B cell (primary cell): ENCODE results near the gene DGKZ. TPM values are rescaled to one million over a fixed set of nuclear protein-coding genes. Genes with fewer than 3 reads are reported as not detected.

Experiments
- ATAC-seq: fragments of 200-7000 bp; cut with Tn5 transposase; one replicate; pipeline ENCODE4 v1.10.0; 2021; ENCODE audit warnings: low read depth, mild to moderate bottlenecking, moderate number of reproducible peaks, moderate library complexity
- CTCF ChIA-PET: fragments of 350-600 bp; sonication (Branson Sonifier 250); formaldehyde crosslinking; loops from one replicate; lab custom pipeline; 2021; ENCODE audit warnings: antibody characterized with exemption, inconsistent platforms; lab: Charles Lee
- POLR2A ChIA-PET: fragments of 350-600 bp; sonication (Branson Sonifier 250); formaldehyde crosslinking; loops from one replicate; lab custom pipeline; 2021; ENCODE audit warnings: antibody characterized with exemption; lab: Charles Lee
- DNase-seq: peaks from one replicate; pipeline ENCODE4 v3.0.0; 2013
- H2AFZ ChIP-seq: 2 replicates; pipeline ENCODE4 v1.6.1; 2012; ENCODE audit warnings: mild to moderate bottlenecking, low read depth, low read length; ENCODE audit not compliant: insufficient read depth, poor library complexity, severe bottlenecking
- H3K27ac ChIP-seq, 2 donors: 1 replicate in 1 of 2; 2 replicates in 1 of 2; pipeline ENCODE4 v1.5.1; 2012 to 2013; ENCODE audit warnings: low read length in 2 of 2, mild to moderate bottlenecking in 2 of 2, moderate library complexity in 1 of 2
- H3K27me3 ChIP-seq, 4 experiments: fragments of 200-600 bp in 1 of 4; sonication (generic) in 1 of 4; replicated peaks in 1 of 4; 1 replicate in 2 of 4; 2 replicates in 2 of 4; pipeline versions ENCODE4 v1.6.1 to v1.7.0; 2013 to 2016; ENCODE audit warnings: low read length in 3 of 4, mild to moderate bottlenecking in 2 of 4, mixed read lengths in 1 of 4, moderate library complexity in 1 of 4; ENCODE audit not compliant: insufficient read depth in 4 of 4, control insufficient read depth in 3 of 4; ENCODE audit errors: control extremely low read depth in 1 of 4
- H3K36me3 ChIP-seq, 2 experiments: replicated peaks in 1 of 2; 1 replicate in 1 of 2; 2 replicates in 1 of 2; pipeline versions ENCODE4 v1.6.1 to v1.7.1; 2013; ENCODE audit warnings: low read length in 1 of 2; ENCODE audit not compliant: insufficient read depth in 2 of 2, control insufficient read depth in 1 of 2; ENCODE audit errors: control extremely low read depth in 1 of 2, extremely low read depth in 1 of 2
- H3K4me1 ChIP-seq, 2 donors: fragments of 200-600 bp in 1 of 2; sonication (generic) in 1 of 2; 1 replicate in 1 of 2; 2 replicates in 1 of 2; pipeline versions ENCODE4 v1.5.1 to v1.6.1; 2013 to 2017; ENCODE audit warnings: low read length in 2 of 2; ENCODE audit not compliant: control insufficient read depth in 2 of 2, insufficient read depth in 2 of 2
- H3K4me2 ChIP-seq: replicated peaks from 2 replicates; pipeline ENCODE3; 2012; ENCODE audit warnings: mild to moderate bottlenecking, low read depth, low read length; ENCODE audit not compliant: poor library complexity, severe bottlenecking
- H3K4me3 ChIP-seq, 5 experiments: fragments of 200-600 bp in 1 of 5; sonication (generic) in 1 of 5; 1 replicate in 3 of 5; 2 replicates in 2 of 5; pipeline versions ENCODE4 v1.5.1 to v1.7.0; 2011 to 2016; ENCODE audit warnings: low read length in 4 of 5, mild to moderate bottlenecking in 4 of 5, low read depth in 2 of 5, control low read depth in 1 of 5, moderate library complexity in 1 of 5; ENCODE audit not compliant: insufficient read depth in 1 of 5; ENCODE audit errors: control extremely low read depth in 1 of 5, extremely low read depth in 1 of 5
- H3K79me2 ChIP-seq: fragments of 200-600 bp; sonication (generic); one replicate; pipeline ENCODE4 v1.6.0; 2016; ENCODE audit warnings: low read length; ENCODE audit not compliant: control insufficient read depth, insufficient read depth
- H3K9ac ChIP-seq: fragments of 200-600 bp; sonication (generic); 2 replicates; pipeline ENCODE4 v1.6.1; 2017; ENCODE audit warnings: mild to moderate bottlenecking, low read length, moderate library complexity
- H3K9me3 ChIP-seq, 3 donors: one replicate each; pipeline versions ENCODE4 v1.6.1 to v1.7.1; 2013; ENCODE audit warnings: low read length in 2 of 3; ENCODE audit not compliant: control insufficient read depth in 2 of 3, insufficient read depth in 1 of 3; ENCODE audit errors: control extremely low read depth in 1 of 3
- H4K20me1 ChIP-seq: 2 replicates; pipeline ENCODE4 v1.6.0; 2012; ENCODE audit warnings: mild to moderate bottlenecking, low read length; ENCODE audit not compliant: insufficient read depth, control insufficient read depth, poor library complexity, severe bottlenecking
- H3K27ac Mint-ChIP-seq: one replicate; pipeline ENCODE4 v1.8.0; 2021; ENCODE audit warnings: mixed read lengths
- H3K27me3 Mint-ChIP-seq: one replicate; pipeline ENCODE4 v1.8.0; 2021; ENCODE audit warnings: mixed read lengths
- H3K4me1 Mint-ChIP-seq: one replicate; pipeline ENCODE4 v1.8.0; 2021; ENCODE audit warnings: mixed read lengths
- H3K4me3 Mint-ChIP-seq: one replicate; pipeline ENCODE4 v1.8.0; 2021; ENCODE audit warnings: mixed read lengths
- H3K9me3 Mint-ChIP-seq: one replicate; pipeline ENCODE4 v1.8.0; 2022; ENCODE audit warnings: mixed read lengths; ENCODE audit not compliant: insufficient read depth
- CTCF ChIP-seq: fragments of 200-600 bp; IDR thresholded peaks from one replicate; pipeline ENCODE4 v1.8.0; 2022; ENCODE audit warnings: antibody characterized with exemption, mild to moderate bottlenecking
- EZH2 ChIP-seq: IDR thresholded peaks from 2 replicates; pipeline ENCODE4 v1.6.1; 2012; ENCODE audit warnings: borderline replicate concordance, low read depth, mild to moderate bottlenecking, moderate library complexity, low read length; ENCODE audit not compliant: insufficient read depth, poor library complexity, severe bottlenecking
- WGBS: methylation state at CpG from one replicate; pipeline ENCODE4 v1.1.5; 2013; ENCODE audit warnings: missing lambda C conversion rate; ENCODE audit not compliant: insufficient coverage; 5-methylcytosine and 5-hydroxymethylcytosine counted together
- intact Hi-C: fragments of 100-400 bp; cut with micrococcal nuclease; formaldehyde crosslinking; loops from one replicate; pipeline ENCODE4 v1.10.0; 2022
- polyA plus RNA-seq: library from polyadenylated mRNA; depleted of rRNA; stranded (reverse); fragments of >200 nt; gene quantifications from 2 replicates; pipeline ENCODE4 v1.2.3, GENCODE V29; 2012
- total RNA-seq, 2 donors: library from RNA; stranded (reverse); fragments of 120-200 nt in 1 of 2; gene quantifications; 1 replicate in 1 of 2; 2 replicates in 1 of 2; pipeline versions ENCODE4 v1.2.3 to v1.2.4, GENCODE V29; 2013 to 2022

DGKZ gene
- total and polyA plus RNA-seq, 2 donors (not counting 1 experiment from before 2014, with no cell fraction given): 56.6 to 79.5 TPM

GRCh38 chr11:46352063-46352841 is 5.0 kb downstream of the DGKZ start:
- Histone ChIP-seq H3K79me2 (peaks cover 78% of the 10 kb centered on the region), H3K36me3 (peaks cover 0 to 2% of the 10 kb centered on the region in 2 experiments), H3K4me3 (no peak overlapping the region), H3K27me3 (no peaks in the 10 kb centered on the region), H3K27ac (no peak overlapping the region), H3K4me1 (peaks cover 14 to 27% of the 10 kb centered on the region in 2 donors), H3K9me3 (no peaks in the 10 kb centered on the region), H3K4me2 (no peak overlapping the region), H2AFZ (no peak overlapping the region), H4K20me1 (peaks cover 72% of the 10 kb centered on the region), H3K9ac (no peak overlapping the region)
- POLR2A ChIA-PET: interaction anchor here (0.6 kb wide), 1 partner anchor 1757 kb away, joined by 7 read pairs; no protein-coding TSS in a partner anchor
- TF ChIP-seq CTCF: peak; percentile 56
- TF ChIP-seq EZH2: no peak
- Mint-ChIP-seq H3K4me1 (peaks cover 32% of the 10 kb centered on the region), H3K27me3 (no peaks in the 10 kb centered on the region), H3K27ac (peak overlapping the region; percentile 37), H3K4me3 (no peak overlapping the region), H3K9me3 (no peaks in the 10 kb centered on the region)
- 71% methylated on average over 33 of the region's 33 CpGs for WGBS
- DNase-seq (peak; percentile 43), ATAC-seq (no peak)
- intact Hi-C loops: no loop called here
- CTCF ChIA-PET: interaction anchor here (0.8 to 3.7 kb wide), 4 partner anchors 12 to 319 kb away, joined by 3 to 18 read pairs (median 4); no protein-coding TSS in a partner anchor

GRCh38 chr11:46353698-46354097 is 6.4 kb downstream of the DGKZ start:
- TF ChIP-seq CTCF (no peak), EZH2 (no peak)
- Histone ChIP-seq H3K9me3 (no peaks in the 10 kb centered on the region), H3K4me3 (no peak overlapping the region), H4K20me1 (peaks cover 70% of the 10 kb centered on the region), H3K9ac (no peak overlapping the region), H3K27ac (no peak overlapping the region), H3K27me3 (no peaks in the 10 kb centered on the region), H3K79me2 (peaks cover 73% of the 10 kb centered on the region), H3K4me1 (peaks cover 6 to 17% of the 10 kb centered on the region in 2 donors), H3K4me2 (no peak overlapping the region), H2AFZ (no peak overlapping the region), H3K36me3 (peaks cover 0 to 2% of the 10 kb centered on the region in 2 experiments)
- WGBS: 90% methylated on average over 6 of the region's 9 CpGs
- CTCF ChIA-PET: no interaction called here
- no peak for DNase-seq
- Mint-ChIP-seq H3K4me3 (no peak overlapping the region), H3K9me3 (no peaks in the 10 kb centered on the region), H3K27me3 (no peaks in the 10 kb centered on the region), H3K4me1 (peaks cover 22% of the 10 kb centered on the region), H3K27ac (no peak overlapping the region)
- POLR2A ChIA-PET: no interaction called here
- no peak for ATAC-seq
- intact Hi-C loops: no loop called here
